ENCODE data around the gene ATN1.

ATN1 gene

DNA sequence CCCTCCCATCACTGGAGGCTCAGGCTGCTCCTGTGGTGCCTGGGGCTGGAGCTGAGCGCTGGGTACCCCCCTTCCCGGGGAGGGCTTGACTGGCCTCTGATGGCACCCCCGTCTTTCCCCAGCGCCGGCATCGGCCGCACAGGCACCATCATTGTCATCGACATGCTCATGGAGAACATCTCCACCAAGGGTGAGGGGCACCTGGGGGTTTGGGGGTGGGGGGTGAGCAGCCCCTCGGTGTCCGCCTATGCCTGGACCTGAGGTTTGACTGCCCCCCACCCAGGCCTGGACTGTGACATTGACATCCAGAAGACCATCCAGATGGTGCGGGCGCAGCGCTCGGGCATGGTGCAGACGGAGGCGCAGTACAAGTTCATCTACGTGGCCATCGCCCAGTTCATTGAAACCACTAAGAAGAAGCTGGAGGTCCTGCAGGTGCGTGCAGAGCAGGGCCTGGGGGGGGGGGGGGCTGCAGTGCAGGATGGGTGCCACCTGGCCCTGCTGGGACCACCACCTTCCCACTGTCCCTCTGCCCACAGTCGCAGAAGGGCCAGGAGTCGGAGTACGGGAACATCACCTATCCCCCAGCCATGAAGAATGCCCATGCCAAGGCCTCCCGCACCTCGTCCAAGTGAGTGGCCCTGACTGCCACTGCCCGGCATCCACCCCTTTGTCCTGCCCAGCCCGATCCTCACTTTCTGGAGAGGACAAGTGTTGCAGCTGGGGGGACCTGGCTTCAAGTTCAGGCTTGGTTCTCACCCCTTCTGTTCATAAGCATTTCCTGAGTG lies 32.2 kb downstream of the ATN1 start:
- no peak for DNase-seq

DNA sequence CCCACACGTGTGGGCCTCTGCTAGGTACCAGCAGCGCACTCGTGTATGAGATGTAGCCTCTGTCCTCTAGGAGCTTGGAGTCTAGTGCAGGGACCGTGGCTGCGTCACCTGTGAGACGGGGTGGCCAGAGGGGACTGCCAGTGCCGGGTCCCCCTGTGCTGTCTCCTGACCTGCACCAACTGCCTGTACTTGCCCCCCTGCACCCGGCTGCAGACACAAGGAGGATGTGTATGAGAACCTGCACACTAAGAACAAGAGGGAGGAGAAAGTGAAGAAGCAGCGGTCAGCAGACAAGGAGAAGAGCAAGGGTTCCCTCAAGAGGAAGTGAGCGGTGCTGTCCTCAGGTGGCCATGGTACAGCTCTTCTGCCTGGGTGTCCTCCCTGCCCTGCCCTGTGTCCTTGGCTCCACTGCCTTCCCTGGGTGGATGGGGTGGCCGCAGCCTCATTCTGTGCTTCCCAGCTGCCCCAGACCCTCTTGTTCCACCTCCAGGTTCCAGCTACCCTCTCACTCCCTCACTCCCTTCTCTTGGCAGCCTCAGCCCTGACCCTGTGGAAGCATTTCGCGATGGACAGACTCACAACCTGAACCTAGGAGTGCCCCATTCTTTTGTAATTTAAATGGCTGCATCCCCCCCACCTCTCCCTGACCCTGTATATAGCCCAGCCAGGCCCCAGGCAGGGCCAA lies 33.0 kb downstream of the ATN1 start:
- DNase-seq = no peak

DNA sequence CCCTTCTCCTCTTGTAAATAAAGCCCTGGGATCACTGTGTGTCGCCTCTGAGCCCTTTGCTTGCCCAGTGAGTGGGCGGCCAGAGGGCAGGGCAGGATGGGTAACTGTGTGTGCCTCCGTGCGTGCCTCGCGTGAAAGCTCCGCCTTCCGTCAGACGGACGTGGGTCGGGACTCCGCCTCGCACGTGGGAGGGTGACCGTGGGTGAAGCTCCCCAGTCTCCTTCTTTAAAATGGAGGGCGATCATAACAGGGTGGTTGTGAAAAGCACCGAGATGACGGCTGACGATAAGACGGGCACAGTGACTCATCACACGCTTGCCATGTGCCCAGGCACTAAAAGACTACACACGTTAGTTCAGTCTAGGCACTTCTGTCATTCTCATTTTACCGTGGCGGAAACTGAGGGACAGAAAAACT lies 33.5 kb downstream of the ATN1 start:
- DNase-seq = peak; percentile 94

DNA sequence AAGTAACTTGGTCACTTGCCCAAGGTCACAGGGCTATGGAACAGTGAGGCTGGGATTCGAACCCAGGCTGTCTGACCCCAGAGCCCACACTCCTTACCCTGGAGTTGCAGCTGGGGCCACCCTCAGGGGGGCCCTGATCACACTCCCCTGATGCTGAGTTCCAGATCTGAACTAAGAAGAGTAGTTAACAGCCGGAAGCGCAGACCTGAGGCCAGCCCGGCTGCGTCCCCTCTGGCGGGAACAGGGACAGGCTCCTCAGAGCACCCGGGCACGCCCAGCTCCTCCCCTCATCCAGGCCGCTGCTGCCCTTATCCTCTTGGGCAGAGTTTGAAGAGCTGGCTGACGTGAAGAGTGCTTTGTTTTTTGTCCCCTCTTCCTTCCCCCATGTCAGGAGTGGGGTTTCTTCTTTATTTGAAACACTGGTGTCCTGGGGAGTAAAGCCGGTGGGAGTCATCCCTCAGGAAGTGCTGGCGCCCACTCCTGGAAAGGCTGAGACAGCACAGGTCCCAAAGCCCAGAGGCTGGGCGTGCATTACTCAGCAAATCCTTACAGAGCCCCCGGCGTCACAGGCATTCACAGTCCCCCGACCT lies 34.0 kb downstream of the ATN1 start:
- DNase-seq = peak; percentile 60

DNA sequence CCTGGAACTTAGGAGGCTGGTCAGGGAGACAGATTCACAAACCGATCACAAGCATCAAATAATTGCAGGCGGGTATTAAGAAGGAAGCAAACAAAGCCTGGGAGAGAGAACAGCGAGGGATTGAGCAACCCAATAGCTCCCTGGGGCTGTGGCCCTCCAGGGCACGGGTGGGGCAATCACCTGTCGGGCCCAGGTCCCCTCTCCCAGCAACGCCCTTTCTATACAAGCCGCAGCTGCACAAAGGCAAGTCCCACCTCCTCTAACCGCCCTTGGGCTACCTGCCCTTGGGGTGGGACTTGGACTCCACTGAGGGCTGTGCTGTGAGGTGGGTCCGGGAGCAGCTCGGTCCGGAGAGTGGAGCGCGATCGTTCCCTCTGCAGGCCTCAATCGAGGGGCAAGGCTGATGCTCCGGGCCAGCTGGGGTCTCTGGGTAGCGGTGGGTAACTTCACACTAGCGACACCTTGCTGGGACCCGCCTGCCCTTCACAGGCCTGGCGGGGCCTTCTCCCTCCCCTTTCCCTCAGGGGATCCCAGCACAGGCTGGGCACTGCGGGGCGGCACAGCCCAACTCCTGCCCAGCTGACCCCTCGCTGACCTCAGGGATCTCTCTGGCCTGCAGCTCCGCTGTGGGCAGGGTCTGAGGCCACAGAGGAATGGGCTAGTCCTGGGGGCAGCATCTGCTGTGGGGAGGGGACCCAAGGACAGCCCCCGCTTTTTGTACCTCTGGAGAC lies 34.7 kb downstream of the ATN1 start:
- DNase-seq = no peak

DNA sequence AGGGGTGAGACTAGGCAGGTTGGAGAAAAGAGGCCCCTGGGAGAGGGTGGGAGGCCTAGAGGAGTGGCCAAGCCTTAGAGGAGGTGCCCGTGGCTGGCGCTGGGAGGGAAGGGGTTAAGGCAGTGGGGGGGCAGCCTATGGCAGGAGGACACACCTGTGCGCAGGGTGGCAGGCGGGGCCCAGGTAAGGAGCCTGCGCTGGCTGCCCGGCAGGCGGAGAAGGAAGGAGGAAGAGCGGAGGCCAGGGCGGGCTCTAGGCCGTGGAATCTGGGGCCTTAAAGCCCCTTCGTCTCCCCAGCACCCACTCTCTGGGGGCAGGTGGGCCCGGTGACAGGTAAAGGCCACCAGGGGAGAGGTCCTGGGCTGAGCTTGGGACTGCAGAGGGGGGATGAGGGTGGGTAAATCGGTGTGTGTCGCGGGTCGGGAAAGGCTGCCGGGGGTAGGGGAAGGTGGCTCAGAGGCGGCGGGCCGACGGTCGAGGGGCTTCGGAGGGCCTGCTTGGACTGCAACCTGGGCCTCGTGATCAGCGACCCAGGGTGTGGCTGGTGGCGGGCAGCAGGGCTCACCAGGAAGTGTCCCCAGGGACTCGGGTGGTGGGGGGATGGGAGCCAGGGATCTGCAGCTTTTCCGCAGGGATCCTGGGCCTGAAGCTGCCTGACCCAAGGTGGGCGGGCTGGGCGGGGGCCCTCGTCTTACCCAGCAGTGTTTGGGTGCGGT lies 35.4 kb downstream of the ATN1 start:
- DNase-seq = no peak

DNA sequence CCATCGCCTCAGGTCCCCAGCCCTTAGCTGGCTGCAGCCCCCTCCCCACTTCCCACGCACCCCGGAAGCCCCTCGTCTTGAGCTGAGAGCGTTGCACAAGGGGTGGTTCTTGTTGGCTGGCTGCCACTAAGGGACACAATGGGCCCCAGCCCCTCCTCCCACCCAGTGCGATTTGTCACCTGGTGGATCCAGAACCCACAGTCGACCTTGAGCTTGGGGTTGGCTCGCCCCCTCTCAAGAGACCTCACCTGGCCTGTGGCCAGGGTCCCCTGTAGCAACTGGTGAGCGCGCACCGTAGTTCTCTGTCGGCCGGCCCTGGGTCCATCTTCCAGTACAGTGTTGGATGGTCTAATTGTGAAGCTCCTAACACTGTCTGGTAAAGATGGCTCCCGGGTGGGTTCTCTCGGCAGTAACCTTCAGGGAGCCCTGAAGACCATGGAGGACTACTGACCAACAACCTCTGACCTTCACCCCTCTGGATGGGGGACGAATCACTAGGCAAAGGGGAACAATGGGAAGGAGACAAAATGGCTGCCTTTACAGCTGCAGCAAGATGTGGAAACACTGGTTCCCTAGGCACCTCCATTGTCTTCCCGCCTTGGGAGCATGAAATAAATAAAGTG lies 36.1 kb downstream of the ATN1 start:
- no peak for DNase-seq

DNA sequence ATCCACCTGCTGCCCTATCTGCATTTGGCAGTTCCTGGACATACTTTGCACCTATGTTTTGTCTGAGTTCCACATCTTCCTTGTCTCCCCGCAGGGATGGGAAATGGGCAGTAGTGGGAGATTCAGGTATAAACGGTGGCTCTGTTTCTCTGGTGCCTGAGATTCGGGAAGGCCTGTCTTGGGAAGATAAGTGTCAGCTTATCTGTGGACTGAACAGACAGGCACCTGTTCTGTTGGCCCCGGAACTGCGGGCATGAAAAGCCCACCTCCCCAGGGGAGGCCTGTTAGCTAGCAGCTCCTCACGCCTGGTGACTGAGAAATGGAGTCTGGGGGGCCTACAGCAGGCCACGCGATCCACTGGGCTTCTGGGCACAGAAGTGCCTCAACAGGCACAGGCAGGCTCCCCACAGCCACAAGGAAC lies 36.9 kb downstream of the ATN1 start:
- no peak for DNase-seq

DNA sequence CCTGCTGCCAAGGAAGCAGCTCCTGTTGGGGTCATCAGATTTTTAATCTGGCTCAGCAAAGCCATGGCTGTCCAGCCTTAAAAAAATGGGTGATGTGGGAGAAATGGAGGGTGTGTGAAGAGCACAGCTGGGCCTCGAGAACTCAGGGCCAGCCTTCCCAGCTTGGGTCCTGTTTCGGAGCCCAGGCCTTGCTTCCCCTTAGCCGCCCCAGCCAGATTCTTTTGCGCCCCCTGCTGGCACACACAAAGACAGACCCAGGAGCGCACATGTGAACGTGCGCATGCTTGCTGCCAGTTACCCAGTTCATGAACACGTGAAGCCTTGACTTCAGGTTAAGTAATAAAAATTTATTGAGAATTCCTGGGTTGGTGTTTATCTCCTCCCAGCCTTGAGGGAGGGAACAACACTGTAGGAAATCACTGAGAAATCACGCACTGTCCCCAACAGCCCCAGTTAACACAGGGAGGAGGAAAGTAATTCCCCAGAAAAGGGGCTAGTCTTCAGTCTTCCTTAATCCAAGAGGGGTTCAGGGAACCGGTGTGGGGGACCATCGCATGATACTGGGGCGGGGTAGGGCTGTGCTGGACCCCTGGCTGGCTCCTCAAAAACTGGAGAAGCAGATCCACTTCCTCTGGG lies 37.4 kb downstream of the ATN1 start:
- peak; percentile 86 for DNase-seq

DNA sequence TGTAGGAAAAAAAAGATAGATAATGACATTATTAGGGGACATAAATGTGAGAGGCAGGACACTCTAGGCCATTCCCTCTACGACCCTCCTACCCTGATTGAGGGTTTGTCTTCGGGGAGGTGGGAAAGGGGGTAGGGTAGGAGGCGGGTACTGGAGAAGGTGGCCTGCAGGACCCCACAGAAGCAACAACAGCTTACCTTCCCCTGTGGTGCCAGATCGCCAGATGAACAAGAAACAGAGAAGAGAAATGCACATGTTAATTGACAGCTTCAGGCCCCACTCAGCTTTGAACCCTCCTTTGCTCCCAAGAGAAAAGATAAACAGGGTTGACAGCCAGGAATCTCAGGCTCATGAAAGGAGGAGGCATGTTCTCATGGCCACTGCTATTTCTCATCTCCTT lies 38.0 kb downstream of the ATN1 start:
- DNase-seq = no peak

DNA sequence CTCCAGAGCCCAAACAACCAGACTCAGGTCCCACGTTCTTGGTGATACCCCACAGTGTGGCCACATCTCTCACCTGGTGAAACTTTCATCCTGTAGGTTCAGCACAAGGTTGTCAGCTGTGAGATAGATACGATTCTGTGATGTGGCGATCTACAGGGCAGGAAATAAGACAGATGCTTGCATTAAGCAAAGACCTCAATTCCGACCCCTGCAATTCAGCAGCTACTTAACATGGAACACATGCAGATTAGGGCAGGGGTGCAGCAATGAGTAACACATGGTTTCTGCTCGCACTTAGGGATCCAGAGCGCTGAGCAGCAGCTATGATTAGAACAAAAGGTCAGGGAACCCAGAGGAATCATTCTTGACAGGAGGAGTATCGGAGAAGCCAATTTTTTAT lies 38.6 kb downstream of the ATN1 start:
- no peak for DNase-seq

DNA sequence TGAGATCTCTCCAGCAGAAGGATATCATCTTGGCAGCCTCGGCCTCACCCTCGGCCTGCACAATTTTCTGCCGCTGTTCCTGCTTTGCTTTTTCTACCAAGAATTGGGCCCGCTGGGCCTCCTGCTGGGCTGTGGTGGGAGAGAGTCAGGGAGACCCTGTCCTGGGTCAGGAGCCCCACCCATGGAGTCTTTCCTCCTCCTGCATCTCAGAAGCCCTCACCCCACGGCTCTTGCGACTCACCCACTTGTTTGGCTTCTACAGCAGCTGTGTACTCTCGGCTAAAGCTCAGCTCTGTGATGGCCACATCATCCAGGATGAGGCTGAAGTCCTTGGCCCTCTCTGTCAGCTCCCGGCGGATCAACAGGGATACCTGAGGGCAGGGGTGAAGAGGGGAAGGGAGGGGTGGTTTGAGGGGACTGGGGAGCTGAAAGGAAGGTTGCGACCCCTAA lies 39.9 kb downstream of the ATN1 start:
- DNase-seq = no peak

DNA sequence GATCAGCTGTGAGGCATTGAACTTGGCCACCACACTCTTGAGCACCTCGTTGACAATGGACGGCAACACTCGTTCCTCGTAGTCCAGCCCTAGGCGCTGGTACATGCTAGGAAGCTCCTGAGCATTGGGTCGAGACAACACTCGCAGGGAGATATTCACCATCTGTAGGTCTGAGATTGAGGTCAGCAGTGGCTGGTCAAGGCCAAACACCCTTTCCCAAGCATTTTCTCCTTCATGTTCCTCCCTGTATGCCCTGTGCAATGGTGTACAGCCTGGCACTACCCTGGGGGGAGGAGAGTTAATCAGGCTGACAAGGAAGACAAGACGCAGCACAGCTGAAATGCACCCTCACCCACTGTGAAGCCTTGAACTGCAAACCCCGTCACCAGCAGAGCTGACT lies 40.7 kb downstream of the ATN1 start:
- DNase-seq = no peak

DNA sequence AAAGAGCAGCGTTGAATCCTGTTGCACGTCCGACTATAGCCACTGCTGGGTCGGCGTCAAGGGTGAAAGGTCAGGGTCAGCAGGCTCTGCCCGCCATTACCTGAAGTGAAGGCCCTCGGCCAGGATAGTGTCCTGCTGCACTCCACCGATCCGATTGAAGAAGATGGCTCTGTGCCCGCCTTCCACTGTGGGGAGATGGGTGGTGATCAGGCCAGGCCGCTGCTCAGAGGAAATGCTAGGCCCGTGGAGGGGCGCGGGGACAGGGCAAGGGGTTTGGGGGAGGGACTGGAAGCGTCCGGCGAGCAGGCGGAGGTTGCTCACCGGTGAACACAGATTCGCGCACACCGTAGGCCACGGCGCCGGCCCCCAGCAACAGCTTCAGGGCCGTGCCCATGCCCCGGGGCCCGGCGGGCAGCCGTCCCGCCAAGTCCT lies 42.4 kb downstream of the ATN1 start:
- no peak for DNase-seq

DNA sequence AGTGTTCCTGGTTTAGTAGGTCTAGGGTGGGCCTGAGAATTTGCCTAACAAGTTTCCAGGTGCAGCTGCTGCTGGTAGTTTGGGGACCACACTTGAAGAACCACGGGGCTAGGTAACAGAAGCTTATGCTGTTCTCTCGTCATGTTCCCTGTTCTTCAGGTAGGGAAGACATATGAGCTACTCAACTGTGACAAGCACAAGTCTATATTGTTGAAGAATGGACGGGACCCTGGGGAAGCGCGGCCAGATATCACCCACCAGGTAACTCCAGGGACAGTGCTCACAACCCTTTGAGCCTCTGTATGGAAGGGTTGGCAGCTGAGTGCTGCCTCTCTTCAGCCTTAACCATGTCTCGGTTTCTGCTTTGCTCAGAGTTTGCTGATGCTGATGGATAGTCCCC lies 46.4 kb downstream of the ATN1 start:
- no peak for DNase-seq

DNA sequence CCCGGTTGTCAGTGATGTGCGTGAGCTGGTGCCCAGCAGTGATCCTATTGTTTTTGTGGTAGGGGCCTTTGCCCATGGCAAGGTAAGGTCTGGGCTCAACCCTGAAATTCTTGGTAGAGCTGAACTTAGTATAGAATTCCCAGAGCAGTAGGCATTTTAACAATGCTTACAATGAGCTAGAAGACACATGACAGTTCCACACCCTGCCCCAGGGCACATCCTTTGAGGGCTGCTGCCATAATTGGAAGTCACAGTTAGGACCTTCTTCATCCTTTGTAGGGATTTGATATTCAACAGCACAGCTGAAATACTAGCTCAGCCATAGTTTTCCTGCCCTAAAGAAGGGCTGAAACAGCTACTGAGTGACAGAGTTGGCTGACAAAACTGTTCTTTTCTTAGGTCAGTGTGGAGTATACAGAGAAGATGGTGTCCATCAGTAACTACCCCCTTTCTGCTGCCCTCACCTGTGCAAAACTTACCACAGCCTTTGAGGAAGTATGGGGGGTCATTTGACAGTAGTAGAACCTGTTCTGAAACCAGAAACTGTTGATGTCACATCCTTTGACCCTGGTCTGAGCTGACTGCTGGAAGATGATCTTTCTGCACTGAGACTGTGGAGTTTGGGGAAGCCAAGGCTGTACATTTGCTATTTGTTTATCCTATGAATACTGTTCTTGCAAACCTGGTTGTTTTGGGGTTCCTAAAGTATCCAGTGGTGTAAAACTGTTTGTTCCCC lies 47.7 kb downstream of the ATN1 start:
- no peak for DNase-seq

DNA sequence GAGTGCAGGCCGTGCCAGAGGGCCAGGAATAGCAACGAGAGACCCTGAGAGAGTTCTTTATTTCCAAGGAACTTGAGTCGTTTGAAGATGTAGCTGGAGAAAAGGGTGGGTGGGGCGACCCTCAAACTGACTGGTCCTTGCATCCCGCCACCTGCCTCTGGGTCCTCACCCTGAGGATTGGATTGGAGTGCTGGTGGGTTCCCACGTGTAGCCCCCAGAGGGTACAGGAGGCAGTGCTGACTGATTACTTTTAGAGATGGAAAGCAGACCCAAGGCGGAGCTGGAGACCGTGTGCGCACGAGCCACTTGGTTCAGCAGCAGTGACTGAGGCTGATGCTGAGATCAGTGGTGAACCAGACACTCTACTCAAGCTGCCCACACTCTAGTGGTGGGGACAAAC lies 49.9 kb downstream of the ATN1 start:
- no peak for DNase-seq

DNA sequence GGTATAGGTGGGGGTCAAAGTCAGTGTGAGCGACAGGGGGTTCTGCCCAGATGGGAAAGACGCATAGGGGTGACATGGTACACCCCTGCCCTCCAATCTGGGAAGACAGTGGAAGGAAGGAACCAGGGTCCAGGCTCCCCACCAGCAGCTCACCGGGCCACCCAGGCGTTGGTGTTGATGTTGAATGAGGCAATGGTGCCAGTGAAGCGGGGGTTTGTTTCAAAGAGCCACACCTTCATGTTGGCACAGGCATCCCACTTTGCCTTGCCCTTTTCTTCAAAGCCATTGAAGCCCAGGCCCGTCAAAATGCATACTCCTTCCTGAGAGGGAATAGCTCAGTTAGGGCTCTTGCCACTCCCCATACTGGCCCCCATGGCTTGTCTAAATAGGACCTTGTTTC lies 50.4 kb downstream of the ATN1 start:
- no peak for DNase-seq

DNA sequence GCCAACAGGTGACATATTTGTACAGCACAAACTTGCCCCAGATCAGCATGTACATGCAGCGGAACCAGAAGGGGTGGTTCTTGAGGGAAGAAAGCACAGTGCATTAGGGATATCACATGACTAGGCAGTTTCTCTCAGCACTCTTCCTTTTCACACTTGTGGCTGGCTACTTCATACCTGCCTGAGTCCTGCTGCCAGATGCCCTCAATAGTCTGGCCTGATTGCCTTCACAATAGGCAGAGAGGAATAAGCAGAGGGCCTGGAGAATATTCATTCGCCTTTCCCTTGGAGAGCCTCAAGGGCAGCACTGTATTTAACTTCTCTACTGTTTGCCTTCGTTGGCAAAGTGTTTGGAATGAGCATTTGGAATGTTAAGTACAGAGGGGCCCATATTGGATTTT lies 50.9 kb downstream of the ATN1 start:
- no peak for DNase-seq

DNA sequence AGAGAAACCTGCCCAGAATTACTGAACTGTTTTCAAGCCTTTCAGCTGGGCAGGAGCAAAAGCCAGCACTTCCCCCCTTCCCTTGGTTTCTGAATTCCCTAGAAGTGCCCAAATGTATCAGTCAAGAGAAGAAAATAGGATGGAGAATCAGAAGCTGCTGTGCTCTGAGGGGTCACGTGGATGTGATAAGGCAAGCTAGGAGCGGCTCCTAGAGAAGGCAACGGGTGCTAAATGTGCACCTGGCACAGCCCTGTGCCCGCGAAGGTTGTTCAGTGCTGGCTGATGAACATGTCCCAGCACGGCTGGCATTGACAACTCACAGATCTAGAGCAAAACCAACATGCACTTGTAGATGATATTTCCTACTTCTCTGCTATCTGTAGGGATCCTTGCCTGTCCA lies 51.3 kb downstream of the ATN1 start:
- no peak for DNase-seq

DNA sequence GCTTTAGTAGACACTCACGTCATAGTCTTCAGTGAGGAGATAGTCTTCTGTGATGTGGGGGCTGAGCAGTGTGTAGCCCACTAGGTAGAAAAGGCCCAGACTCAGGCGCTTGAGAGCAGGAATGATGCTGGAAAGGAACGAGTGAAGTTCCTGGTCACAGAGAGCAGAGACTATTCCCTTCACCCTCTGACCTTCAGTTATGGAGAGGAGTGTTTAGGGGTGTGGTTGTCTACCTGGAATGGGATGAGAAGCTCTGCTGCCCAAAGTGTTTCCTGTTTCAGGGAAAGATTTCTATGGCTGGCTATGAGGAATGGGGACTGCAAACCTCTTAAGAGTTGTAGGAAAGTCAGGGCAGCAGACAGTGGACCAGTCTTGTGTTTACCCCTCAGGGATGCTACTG lies 51.7 kb downstream of the ATN1 start:
- no peak for DNase-seq
